HFF-Myc (cell line): ENCODE data around the gene RBM15B.

Experiments
- DNase-seq: peaks from one replicate; pipeline ENCODE4 v3.0.0-alpha.2; 2011; ENCODE audit warnings: low read depth; ENCODE audit errors: extremely low read depth
- H3K4me3 ChIP-seq: replicated peaks from 2 replicates; pipeline ENCODE4 v1.5.1; 2011; ENCODE audit warnings: low read depth, mild to moderate bottlenecking, control low read depth, low read length
- TF ChIP-seq, protein P1 (sequence below): IDR thresholded peaks from 2 replicates; pipeline ENCODE4 v1.5.1; 2012; ENCODE audit warnings: mild to moderate bottlenecking, low read depth, low read length, control low read depth; ENCODE audit errors: missing control alignments

Gene RBM15B, protein sequence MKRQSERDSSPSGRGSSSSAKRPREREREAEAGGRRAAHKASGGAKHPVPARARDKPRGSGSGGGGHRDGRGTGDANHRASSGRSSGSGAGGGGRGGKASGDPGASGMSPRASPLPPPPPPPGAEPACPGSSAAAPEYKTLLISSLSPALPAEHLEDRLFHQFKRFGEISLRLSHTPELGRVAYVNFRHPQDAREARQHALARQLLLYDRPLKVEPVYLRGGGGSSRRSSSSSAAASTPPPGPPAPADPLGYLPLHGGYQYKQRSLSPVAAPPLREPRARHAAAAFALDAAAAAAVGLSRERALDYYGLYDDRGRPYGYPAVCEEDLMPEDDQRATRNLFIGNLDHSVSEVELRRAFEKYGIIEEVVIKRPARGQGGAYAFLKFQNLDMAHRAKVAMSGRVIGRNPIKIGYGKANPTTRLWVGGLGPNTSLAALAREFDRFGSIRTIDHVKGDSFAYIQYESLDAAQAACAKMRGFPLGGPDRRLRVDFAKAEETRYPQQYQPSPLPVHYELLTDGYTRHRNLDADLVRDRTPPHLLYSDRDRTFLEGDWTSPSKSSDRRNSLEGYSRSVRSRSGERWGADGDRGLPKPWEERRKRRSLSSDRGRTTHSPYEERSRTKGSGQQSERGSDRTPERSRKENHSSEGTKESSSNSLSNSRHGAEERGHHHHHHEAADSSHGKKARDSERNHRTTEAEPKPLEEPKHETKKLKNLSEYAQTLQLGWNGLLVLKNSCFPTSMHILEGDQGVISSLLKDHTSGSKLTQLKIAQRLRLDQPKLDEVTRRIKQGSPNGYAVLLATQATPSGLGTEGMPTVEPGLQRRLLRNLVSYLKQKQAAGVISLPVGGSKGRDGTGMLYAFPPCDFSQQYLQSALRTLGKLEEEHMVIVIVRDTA

GRCh38 chr3:51391075-51391565 is at the start of gene RBM15B:
Gene RBM15B (plus strand): TSS chr3:51391285. CDS start chr3:51391400, 115 bp downstream.
- peak; percentile 81 for DNase-seq
- TF ChIP-seq, protein P1, sequence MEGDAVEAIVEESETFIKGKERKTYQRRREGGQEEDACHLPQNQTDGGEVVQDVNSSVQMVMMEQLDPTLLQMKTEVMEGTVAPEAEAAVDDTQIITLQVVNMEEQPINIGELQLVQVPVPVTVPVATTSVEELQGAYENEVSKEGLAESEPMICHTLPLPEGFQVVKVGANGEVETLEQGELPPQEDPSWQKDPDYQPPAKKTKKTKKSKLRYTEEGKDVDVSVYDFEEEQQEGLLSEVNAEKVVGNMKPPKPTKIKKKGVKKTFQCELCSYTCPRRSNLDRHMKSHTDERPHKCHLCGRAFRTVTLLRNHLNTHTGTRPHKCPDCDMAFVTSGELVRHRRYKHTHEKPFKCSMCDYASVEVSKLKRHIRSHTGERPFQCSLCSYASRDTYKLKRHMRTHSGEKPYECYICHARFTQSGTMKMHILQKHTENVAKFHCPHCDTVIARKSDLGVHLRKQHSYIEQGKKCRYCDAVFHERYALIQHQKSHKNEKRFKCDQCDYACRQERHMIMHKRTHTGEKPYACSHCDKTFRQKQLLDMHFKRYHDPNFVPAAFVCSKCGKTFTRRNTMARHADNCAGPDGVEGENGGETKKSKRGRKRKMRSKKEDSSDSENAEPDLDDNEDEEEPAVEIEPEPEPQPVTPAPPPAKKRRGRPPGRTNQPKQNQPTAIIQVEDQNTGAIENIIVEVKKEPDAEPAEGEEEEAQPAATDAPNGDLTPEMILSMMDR, result peak; percentile 79
- peak within 1 kb of the TSS; percentile 66 for H3K4me3 ChIP-seq

- no peak overlapping the region for H3K4me3 ChIP-seq
- no peak for DNase-seq
- TF ChIP-seq, protein P1, result no peak
Measured at GRCh38 chr3:51343918-51344687, 47.0 kb upstream of the RBM15B start.

DNA sequence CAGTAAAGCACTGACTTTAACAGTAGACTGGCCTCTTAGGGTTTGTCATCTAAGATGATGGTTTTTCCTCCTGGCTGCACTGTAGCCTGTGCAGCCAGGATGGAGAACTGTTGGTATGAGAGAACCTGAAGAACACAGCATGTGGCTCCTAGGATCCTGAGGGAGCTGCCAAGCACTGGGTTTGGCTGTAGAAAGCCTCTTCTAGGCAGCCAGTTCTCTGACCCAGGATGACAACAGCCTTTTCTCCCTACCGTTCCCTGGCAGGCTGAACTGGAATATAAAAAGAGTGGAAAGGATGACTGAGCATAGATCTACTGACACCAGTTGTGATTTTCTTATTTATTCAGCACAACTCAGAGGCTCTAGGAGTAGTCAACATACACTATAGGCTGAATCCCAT is 40.3 kb upstream of the RBM15B start:
- TF ChIP-seq, protein P1, result no peak
- DNase-seq, result no peak
- no peak overlapping the region for H3K4me3 ChIP-seq

GRCh38 chr3:51353131-51353530 is 38.0 kb upstream of the RBM15B start:
- DNase-seq, result no peak
- TF ChIP-seq, protein P1, result no peak
- H3K4me3 ChIP-seq, result no peak overlapping the region

- H3K4me3 ChIP-seq, result no peak overlapping the region
- DNase-seq, result no peak
- TF ChIP-seq, protein P1, result no peak
Measured at GRCh38 chr3:51353691-51354090, 37.4 kb upstream of the RBM15B start.

DNA sequence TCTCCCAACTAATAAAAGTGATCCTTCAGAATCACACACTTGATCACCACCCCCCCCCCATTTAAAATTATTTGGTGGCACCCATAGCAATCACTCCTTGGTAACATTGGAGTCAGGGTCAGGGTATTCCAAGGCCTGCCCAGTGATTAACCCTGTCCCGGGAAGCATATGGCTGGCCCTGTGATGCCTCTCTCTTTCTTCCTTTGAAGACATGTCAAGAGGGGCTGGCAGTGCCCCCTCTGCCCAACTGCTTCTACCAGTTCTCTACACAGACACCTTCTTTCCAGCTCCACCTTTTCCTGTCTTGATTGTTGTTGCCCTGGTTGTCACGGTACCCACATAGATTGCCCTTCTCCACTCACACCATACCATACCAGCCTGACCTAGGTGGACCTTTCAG is 36.9 kb upstream of the RBM15B start:
- TF ChIP-seq, protein P1, result no peak
- H3K4me3 ChIP-seq, result no peak overlapping the region
- DNase-seq, result no peak
